Fibroblast of peridontal ligament (primary cell): ENCODE measurements around the gene FOLR3.
"Not testable (repeated sequence)": the region's sequence is repeated elsewhere in the genome, so short reads cannot be mapped to it uniquely, and the experiment has no call there.

Source experiments
- DNase-seq: peaks from one replicate; pipeline ENCODE4 v3.0.0-alpha.2; 2010; ENCODE audit errors: extremely low read depth

The FOLR3 gene

DNA sequence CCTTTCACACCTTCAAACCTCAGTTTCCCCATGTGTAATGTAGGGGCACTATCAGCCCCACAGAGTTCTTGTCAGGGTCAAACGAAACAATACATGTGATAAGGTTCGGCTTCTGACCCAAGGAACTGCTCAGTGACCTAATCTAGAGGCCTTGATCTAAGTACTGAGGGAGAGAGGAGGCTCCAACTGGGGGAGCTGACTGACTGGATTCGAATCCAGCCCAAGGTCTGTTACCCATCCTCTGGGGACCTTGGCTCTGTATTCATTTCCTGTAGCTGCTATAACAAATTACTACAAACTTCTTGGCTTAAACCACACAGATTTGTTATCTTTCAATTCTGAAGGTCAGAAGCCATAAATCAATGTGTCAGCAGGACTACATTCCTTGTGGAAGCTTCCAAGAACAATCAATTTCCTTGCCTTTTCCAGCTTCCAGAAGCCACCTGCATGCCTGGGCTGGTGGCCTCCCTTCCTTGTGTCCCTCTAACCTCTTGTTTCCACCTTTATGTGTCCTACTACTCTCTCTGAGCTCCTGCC lies 12.3 kb upstream of the FOLR3 start:
- DNase-seq: no peak

DNA sequence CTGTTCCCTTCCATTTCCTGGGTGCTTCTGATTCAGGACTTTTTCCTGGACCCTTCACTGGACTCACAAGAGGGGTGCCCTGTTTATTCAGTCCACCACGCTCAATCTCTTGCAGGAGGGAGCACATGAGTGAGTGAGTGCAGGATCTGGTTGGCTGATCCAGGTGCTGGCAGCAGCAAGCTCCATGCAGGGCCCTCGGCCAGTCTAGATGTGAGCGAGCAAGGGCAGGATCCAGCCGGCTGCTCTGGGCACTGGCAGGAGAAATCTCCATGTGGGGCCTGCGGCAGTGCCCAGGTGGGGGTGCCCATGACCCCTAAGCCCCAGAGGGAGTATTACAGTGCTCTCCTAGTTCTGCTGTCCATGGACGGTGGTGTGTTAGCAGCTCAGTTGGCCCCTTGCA lies 11.5 kb upstream of the FOLR3 start:
- no peak for DNase-seq

DNA sequence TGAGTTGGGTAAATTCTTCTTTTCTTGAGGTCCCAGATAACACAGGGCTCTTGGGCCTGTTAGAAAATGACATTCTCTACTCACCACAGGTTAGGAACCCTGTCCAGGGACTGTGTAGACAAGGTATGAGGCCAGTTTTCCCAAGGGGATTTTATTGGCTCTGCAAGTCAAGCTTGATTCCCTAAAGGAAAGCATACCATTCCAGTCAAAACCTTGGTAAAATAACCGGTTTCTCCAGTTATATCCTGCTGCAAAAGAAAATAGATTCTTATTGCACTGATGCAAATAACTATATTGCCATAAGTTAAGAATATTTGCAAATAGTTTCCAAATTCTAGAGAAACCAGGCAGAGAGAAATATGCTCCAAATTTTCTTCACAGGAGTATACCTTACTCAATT lies 9.6 kb upstream of the FOLR3 start:
- no peak for DNase-seq

DNA sequence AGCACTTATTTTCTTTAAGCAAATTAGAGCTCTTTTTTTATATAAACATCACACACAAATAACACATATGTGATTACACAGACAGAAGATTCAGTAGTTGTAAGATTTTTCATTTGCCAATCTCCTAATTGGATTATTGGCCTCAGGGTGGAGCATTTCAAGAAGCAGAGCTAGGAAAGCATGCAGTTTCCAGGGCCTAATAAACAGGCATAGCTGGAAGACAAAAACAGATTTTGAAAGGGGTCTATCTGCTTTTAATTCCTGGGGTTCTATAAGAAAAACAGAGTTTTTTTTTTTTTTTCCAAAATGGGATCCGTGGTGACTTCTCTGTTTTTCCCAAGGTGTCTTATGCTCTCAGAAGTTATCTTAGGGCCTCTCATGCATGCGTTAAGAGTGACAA lies 7.6 kb upstream of the FOLR3 start:
- no peak for DNase-seq

DNA sequence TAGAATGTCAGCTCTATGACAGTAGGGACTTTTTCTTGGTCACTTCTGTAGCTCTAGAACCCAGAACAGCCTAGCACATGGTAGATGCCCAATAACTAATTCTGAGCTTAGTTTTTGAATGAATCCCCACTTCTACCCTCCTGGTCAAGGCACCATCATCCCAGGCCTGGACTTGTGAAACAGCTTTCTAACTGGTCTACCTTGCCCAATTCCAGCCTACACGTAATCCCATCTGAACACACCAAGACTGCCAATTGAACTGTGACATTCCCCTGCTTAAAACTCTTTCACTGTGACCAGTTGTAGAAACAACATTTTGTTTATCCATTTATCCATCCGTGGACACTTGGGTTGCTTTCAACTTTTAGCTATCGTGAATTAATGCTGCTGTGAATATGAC lies 6.1 kb upstream of the FOLR3 start:
- no peak for DNase-seq

DNA sequence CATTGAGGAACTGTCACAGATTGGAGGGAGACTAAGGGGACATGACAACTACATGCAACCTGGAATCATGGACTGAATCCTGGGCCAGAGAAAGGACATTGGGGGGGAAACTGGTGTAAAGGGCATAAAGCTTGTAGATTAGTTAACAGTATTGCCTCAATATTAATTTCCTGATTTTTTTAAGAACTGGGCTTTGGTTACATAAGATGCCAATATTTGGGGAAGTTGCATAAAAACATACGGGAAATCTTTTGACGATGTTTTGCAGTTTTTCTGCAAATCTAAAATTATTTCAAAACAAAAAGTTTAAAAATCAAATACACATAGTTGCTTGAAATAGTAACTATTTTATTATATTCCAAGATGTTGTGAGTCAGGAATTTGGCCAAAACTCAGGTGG lies 2.9 kb upstream of the FOLR3 start:
- DNase-seq: no peak

DNA sequence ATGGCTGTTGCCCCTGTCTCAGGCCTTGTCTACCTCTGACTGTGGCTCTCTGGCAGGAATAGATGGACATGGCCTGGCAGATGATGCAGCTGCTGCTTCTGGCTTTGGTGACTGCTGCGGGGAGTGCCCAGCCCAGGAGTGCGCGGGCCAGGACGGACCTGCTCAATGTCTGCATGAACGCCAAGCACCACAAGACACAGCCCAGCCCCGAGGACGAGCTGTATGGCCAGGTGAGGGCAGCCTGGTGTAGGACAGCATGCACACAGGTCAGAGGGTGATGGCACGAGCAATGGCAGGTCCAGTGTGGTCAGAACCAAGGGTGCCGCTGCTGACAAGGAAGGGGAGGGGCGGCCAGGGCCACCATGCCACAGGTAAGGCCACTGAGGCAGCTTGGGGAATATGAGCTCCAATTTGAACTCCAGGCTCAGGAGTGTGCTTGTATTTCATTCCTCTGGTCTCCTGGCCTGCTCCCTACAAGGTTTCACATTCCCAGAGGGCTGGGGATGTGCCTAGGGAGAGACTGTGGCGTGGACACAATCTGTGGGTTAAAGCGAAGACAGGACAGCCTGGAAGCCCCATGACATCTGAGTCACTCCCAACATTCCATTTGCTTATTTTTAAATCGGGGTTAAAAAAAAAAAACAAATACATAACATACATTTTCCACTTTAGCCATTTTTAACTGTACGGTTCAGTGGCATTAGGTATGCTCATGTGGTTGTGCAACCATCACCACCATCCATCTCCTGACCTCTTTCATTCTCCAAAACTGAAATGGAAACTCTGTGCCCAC lies 562 bp downstream of the FOLR3 start:
- no peak for DNase-seq

DNA sequence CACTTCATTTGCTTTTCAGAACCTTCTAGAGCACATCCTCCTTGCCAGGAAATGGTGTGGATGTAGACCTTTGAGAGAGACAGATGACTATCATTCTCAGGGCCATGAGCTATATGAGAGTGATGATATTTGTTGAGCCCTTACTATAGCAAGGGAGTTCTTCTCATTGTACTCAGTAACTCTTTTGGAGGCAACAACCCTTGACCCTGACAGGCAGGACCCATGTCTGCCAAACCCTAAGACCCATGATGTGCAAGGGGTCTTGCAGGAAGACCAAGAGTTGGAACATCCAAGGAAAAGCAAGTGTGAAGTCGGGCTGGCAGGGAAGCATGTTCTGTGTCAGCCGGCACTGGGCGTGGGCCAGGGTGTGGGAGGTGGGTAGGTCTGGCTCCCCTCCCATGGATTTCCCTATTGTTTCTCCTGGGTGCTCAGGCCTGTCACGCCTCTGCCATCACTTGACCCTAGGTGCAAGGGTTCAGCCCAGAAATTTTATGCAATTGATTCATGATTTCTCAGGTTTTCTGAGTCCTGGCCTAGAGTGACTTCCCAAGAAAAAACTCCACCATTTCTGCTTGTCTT lies 1.2 kb downstream of the FOLR3 start:
- no peak for DNase-seq

DNA sequence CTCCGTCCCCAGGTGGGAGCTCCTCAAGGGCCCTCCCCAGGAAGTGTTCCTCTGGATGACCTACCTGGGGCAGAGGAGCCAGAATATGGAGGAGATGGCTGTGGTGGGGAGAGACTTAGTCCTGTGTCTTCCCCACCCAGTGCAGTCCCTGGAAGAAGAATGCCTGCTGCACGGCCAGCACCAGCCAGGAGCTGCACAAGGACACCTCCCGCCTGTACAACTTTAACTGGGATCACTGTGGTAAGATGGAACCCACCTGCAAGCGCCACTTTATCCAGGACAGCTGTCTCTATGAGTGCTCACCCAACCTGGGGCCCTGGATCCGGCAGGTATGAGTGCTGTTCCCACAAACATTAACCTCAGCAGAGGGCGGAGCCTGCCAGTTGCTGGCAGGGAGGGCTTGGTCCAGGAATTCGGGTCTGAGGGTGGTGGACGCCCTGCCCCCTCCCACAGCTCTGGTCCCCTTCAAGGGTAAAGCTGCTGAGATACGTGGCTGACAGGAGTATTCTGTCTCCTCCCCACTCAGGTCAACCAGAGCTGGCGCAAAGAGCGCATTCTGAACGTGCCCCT lies 3.4 kb downstream of the FOLR3 start:
- no peak for DNase-seq

DNA sequence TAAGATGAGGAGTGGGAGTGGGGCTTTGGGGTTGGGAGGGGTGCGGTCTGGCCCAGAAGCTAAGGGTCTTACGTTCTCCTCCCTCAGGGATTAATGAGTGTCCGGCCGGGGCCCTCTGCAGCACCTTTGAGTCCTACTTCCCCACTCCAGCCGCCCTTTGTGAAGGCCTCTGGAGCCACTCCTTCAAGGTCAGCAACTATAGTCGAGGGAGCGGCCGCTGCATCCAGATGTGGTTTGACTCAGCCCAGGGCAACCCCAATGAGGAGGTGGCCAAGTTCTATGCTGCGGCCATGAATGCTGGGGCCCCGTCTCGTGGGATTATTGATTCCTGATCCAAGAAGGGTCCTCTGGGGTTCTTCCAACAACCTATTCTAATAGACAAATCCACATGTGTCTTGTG lies 4.0 kb downstream of the FOLR3 start:
- DNase-seq: no peak

DNA sequence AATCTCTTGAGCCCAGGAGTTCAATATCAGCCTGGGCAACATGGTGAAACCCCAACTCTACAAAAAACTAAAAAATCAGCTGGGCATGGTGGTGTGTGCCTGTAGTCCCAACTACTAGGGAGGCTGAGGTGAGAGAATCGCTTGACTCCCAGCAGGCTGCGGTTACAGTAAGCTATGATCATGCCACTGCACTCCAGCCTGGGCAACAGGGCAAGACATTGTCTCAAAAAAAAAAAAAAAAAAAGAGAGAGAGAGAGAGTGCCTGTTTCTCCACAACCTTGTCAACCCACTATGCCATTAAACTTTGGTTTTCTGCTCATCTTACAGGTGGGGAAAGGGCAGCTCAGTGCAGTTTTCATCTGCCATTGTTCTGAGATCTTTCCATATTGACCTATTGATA lies 5.1 kb downstream of the FOLR3 start:
- DNase-seq: no peak

DNA sequence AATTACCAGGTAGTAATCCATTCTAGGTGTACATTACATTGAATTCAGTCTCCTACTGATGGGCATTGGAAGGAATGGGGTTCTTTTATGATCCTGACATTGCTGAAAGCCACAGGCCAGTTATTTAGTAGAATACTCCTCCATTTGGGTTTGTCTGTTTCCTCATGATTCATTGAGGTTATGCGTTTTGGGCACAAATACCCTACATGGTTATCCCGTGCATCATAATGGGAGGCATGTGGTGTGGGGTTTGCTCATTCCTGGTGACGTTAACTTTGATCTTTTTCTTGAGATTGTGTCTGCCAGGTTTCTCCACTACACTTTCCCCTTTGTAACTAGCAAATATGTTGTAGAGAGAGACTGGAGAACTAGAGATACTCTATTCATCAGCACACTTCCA lies 5.5 kb downstream of the FOLR3 start:
- peak; percentile 95 for DNase-seq

DNA sequence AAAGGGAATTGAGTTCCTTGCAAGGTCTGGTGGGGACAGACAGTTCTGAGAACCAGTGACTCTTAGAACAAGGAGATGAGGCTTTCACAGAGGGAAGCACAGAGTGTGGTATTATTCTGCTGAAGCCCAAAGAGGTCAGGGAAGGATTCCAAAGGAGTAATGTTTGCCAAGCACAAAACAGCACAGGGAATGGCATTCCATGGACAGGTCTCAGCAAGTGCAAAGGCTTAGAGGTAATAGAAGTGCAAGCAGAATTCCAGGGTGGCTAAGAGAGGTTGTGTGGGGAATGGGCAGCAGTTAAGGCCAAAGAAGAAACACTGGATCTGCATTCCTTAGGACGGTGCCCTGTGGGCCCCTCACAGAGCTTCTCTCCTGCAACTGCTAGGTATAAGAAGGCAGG lies 6.6 kb downstream of the FOLR3 start:
- DNase-seq: peak; percentile 49

DNA sequence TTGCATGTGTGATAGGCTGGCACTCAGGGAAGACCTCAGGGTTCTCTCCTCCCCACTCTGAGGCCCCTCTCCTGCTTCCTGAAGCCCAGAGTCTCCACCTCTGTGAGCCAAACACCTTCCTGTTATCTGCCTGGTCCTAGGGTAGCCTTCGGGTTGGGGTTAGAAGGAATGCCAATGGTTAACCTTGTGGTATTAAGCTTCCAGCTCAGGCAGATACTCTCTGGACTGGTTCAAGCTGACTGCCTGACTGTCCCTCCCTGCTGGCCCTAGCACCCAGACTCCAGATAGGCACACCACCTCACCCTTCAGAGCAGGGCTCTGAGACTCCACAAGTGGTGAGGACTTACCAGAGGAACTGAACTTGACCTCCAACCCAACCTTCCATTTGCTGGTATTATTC lies 7.0 kb downstream of the FOLR3 start:
- DNase-seq: not testable (repeated sequence)

DNA sequence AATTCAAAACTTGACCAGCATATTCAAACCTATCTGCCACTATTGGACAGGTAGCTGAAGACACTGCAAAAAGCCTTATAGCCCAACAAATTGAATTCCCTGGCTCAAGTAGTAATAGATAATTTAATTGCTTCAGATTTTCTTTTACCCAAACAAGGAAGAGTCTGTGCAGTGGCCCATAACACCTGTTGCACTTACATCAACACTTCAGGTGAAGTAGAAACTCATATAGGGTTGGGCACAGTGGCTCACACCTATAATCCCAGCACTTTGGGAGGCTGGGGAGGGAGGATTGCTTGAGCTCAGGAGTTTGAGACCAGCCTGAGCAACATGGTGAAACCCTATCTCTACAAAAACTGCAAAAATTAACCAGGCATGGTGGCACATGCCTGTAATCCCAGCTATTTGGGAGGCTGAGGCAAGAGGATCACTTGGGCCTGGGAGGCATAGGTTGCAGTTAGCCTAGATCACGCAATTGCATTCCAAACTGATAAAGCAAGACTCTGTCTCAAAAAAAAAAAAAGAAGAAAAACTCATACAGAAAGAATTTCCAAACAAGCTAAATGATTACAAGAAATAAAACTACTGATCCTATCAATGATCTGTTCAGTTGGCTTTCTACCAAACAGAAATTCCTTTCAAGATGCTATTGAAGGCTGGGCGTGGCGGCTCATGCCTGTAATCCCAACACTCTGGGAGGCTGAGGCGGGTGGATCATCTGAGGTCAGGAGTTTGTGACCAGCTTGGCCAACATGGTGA lies 9.5 kb downstream of the FOLR3 start:
- peak; percentile 94 for DNase-seq

DNA sequence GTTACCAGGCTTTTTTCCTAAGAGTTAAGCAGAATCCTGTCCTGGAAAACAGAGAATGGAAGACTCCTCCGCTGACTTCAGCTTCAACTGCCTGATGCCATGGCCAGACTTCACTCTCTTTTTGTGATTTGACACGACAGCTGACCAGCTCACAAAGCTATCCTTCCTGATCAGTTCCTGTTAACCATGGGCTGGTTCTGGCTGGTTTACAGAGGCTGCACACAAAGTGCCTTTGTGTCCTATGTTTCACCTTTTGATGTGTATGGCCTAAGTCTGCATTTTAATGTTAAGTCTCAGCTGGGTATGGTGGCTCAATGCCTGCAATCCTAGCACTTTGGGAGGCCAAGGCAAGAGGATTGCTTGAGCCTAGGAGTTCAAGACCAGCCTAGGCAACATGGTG lies 11.1 kb downstream of the FOLR3 start:
- DNase-seq: no peak

DNA sequence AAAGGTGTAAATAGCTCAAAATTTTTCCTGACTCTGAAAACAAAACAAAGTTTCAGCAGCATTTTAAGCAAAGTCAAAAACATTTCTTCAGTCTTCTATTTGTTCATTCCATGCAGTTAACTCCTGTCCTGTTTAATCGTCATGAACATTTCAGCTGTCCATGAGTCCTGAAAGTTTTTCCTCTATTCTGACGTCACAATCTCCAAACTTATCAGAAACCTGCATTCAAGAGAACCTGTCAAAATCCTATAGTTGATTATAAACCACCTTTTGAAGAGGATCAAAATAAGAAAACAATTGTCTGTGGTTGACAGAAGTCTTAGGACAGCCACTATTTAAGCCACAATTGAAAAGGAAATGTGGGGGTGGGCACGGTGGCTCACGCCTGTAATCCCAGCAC lies 15.4 kb downstream of the FOLR3 start:
- no peak for DNase-seq

DNA sequence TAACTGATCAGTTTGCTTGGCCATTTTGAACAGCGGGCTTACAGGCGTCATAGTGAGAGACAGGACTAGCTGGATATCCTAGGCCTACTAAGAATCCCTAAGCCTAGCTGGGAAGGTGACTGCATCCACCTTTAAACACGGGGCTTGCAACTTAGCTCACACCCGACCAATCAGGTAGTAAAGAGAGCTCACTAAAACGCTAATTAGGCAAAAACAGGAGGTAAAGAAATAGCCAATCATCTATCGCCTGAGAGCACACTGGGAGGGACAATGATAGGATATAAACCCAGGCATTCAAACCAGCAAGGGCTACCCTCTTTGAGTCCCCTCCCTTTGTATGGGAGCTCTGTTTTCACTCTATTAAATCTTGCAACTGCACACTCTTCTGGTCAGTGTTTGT lies 18.3 kb downstream of the FOLR3 start:
- DNase-seq: not testable (repeated sequence)

DNA sequence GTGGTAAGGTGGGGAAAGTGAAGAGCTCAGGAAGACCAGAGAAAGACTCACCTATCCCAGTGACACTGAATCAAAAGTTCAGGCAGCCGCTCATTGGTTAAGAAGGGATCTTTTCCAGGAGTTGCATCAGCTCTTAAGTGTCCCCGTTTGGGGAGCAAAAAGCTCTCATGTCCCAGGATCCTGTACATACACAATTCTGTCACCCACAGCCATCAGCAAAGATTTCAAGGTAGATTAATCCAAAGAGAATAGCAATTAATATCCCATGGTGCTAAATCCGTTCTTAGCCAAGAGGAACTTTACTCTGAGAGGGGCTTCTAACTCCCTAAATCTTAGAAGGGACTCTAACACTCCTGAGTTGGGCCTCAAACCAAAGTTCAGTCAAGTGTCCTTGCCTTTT lies 19.3 kb downstream of the FOLR3 start:
- DNase-seq: no peak

DNA sequence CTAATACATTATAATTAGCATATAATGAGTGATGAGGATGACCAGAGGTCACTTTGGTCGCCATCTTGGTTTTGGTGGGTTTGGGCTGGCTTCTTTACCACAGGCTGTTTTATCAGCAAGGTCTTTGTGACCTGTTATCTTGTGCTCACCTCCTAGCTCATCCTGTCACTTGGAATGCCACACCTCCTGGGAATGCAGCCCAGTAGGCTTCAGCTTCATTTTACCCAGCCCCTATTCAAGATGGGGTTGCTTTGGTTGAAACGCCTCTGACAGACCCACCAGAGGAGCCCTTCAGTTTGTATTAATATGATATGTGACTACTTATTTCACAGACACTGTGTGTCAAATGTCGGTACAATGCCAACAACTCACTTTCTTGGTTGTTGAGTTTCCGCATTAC lies 20.2 kb downstream of the FOLR3 start:
- no peak for DNase-seq

DNA sequence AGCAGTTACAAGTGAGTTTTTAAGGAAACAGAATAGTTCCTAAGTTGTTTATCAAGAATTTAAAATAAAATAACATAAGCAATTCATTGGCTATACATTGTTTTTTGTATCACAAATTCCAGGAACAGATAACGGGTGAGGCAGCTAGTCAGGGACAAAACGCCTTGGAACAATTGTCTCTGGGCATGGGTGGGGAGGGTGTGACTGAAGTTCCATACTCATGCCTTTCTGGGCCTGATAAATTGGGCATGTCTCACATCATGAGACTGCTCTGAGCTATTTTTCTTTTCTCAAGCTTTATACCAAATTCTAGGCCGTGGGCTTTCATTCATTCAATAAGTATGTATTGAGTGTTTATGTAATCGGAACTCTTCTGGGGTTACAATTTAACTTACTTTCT lies 21.6 kb downstream of the FOLR3 start:
- no peak for DNase-seq

DNA sequence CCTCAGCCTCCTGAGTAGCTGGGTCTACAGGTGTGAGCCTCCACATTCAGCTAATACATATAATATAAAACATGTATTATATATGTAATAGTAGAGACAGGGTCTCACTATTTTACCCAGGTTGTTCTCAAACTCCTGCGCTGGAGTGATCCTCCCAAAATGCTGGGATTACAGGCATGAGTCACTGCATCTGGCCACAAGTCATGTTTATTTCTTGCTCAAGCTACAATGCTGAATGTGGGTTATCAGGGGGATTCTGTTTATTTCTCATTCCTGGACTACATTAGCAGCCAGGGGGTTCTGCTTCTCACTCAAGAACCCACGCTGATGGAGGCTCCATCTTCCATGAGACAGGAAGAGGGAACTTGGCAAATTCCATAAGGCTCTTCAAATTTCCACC lies 24.8 kb downstream of the FOLR3 start:
- peak; percentile 27 for DNase-seq
